Mucosa of stomach (tissue), 1 donor: ENCODE data around the gene NSD1.

Experiments used
- H3K27me3 ChIP-seq: one replicate; pipeline ENCODE4 v1.7.0; 2013; ENCODE audit warnings: mild to moderate bottlenecking, low read length; ENCODE audit not compliant: control insufficient read depth, insufficient read depth
- H3K36me3 ChIP-seq: one replicate; pipeline ENCODE4 v1.7.0; 2013; ENCODE audit warnings: low read length; ENCODE audit not compliant: control insufficient read depth, insufficient read depth
- H3K4me1 ChIP-seq: one replicate; pipeline ENCODE4 v1.7.0; 2013; ENCODE audit warnings: mild to moderate bottlenecking, low read length; ENCODE audit not compliant: control insufficient read depth, insufficient read depth
- H3K4me3 ChIP-seq: one replicate; pipeline ENCODE4 v1.7.0; 2013; ENCODE audit warnings: low read length
- H3K9ac ChIP-seq: one replicate; pipeline ENCODE4 v1.7.0; 2013; ENCODE audit warnings: mild to moderate bottlenecking, low read length, moderate library complexity
- H3K9me3 ChIP-seq: one replicate; pipeline ENCODE4 v1.7.0; 2013; ENCODE audit warnings: mild to moderate bottlenecking, low read length, moderate library complexity; ENCODE audit not compliant: control insufficient read depth
- donor health status: Pancreatic carcinoma.

NSD1 gene

GRCh38 chr5:177312649-177313181 lies 179.1 kb downstream of the NSD1 start:
- Histone ChIP-seq H3K9me3 (no peaks in the 10 kb centered on the region), H3K4me1 (peaks cover 19% of the 10 kb centered on the region), H3K4me3 (no peak overlapping the region), H3K27me3 (no peaks in the 10 kb centered on the region), H3K9ac (peak overlapping the region; percentile 41), H3K36me3 (no peaks in the 10 kb centered on the region)

GRCh38 chr5:177313561-177314259 lies 180.1 kb downstream of the NSD1 start:
- Histone ChIP-seq H3K9ac (no peak overlapping the region), H3K4me3 (no peak overlapping the region), H3K36me3 (no peaks in the 10 kb centered on the region), H3K27me3 (no peaks in the 10 kb centered on the region), H3K4me1 (peaks cover 19% of the 10 kb centered on the region), H3K9me3 (no peaks in the 10 kb centered on the region)

- H3K9ac ChIP-seq: no peak overlapping the region
Observed at GRCh38 chr5:177314376-177315342, 181.1 kb downstream of the NSD1 start.

GRCh38 chr5:177315411-177315810 lies 181.8 kb downstream of the NSD1 start:
- Histone ChIP-seq H3K9ac (no peak overlapping the region), H3K27me3 (no peaks in the 10 kb centered on the region), H3K4me3 (no peak overlapping the region), H3K4me1 (peaks cover 13% of the 10 kb centered on the region), H3K36me3 (no peaks in the 10 kb centered on the region), H3K9me3 (no peaks in the 10 kb centered on the region)

More at GRCh38 chr5:177314376-177315342, 181.1 kb downstream of the NSD1 start:
- H3K36me3 ChIP-seq: no peaks in the 10 kb centered on the region
- H3K4me1 ChIP-seq: peaks cover 19% of the 10 kb centered on the region
- H3K27me3 ChIP-seq: no peaks in the 10 kb centered on the region
- no peak overlapping the region for H3K4me3 ChIP-seq
- no peaks in the 10 kb centered on the region for H3K9me3 ChIP-seq

GRCh38 chr5:177316005-177316404 lies 182.4 kb downstream of the NSD1 start:
- no peaks in the 10 kb centered on the region for H3K36me3 ChIP-seq
- no peaks in the 10 kb centered on the region for H3K9me3 ChIP-seq
- no peak overlapping the region for H3K4me3 ChIP-seq
- H3K4me1 ChIP-seq: peaks cover 8% of the 10 kb centered on the region
- no peaks in the 10 kb centered on the region for H3K27me3 ChIP-seq
- no peak overlapping the region for H3K9ac ChIP-seq

- no peaks in the 10 kb centered on the region for H3K36me3 ChIP-seq
- peaks cover under 1% of the 10 kb centered on the region for H3K4me1 ChIP-seq
- H3K9me3 ChIP-seq: no peaks in the 10 kb centered on the region
- no peak overlapping the region for H3K9ac ChIP-seq
- no peaks in the 10 kb centered on the region for H3K27me3 ChIP-seq
- H3K4me3 ChIP-seq: no peak overlapping the region
Observed at GRCh38 chr5:177317959-177318377, 184.4 kb downstream of the NSD1 start.

- Histone ChIP-seq H3K9ac (no peak overlapping the region), H3K9me3 (no peaks in the 10 kb centered on the region), H3K36me3 (no peaks in the 10 kb centered on the region), H3K4me3 (no peak overlapping the region), H3K4me1 (no peaks in the 10 kb centered on the region), H3K27me3 (no peaks in the 10 kb centered on the region)
Observed at GRCh38 chr5:177319913-177320588, 186.5 kb downstream of the NSD1 start.

GRCh38 chr5:177320879-177321278 lies 187.3 kb downstream of the NSD1 start:
- Histone ChIP-seq H3K9me3 (no peaks in the 10 kb centered on the region), H3K4me3 (no peak overlapping the region), H3K9ac (no peak overlapping the region), H3K4me1 (peaks cover 7% of the 10 kb centered on the region), H3K27me3 (no peaks in the 10 kb centered on the region), H3K36me3 (no peaks in the 10 kb centered on the region)

GRCh38 chr5:177325868-177326381 lies 192.4 kb downstream of the NSD1 start:
- H3K4me3 ChIP-seq: no peak overlapping the region
- H3K4me1 ChIP-seq: peaks cover 15% of the 10 kb centered on the region
- H3K9me3 ChIP-seq: no peaks in the 10 kb centered on the region
- no peaks in the 10 kb centered on the region for H3K36me3 ChIP-seq
- H3K9ac ChIP-seq: peak overlapping the region; percentile 31
- H3K27me3 ChIP-seq: no peaks in the 10 kb centered on the region

GRCh38 chr5:177327539-177328522 lies 194.3 kb downstream of the NSD1 start:
- Histone ChIP-seq H3K9ac (peak overlapping the region; percentile 15), H3K4me3 (no peak overlapping the region), H3K36me3 (peaks cover 3% of the 10 kb centered on the region), H3K27me3 (no peaks in the 10 kb centered on the region), H3K9me3 (no peaks in the 10 kb centered on the region), H3K4me1 (peaks cover 15% of the 10 kb centered on the region)
